ENCODE measurements around the gene MCRS1. TPM values are rescaled to one million over a fixed set of nuclear protein-coding genes. Genes with fewer than 3 reads are reported as not detected.

MCRS1 gene
- total and polyA plus RNA-seq, 2 donors (not counting 3 experiments of a cell fraction or from before 2014, with no cell fraction given): 71.1 to 99.3 TPM

- no TSS peak for BruUV-seq (replicated peaks)
- H2AFZ ChIP-seq (ENCODE audit: low read depth, low read length): no peak overlapping the region
- no peak overlapping the region for H3K4me2 ChIP-seq (ENCODE audit: insufficient read depth, low read length)
- intact Hi-C loops (cut with micrococcal nuclease): no loop called here
- POLR2A ChIA-PET: no interaction called here
- TF ChIP-seq EZH2 (IDR thresholded peaks at IDR 0.05; ENCODE audit: borderline replicate concordance, low read depth, low read length, severe bottlenecking) (no peak), POLR2AphosphoS5 (IDR thresholded peaks at IDR 0.05; ENCODE audit: insufficient read depth, low read depth, low read length) (no peak), POLR2A (IDR thresholded peaks at IDR 0.05; ENCODE audit: low read depth, low read length) (no peak), MYC (IDR thresholded peaks at IDR 0.05; ENCODE audit: low read depth, low read length) (no peak)
- peaks cover 0 to 5% of the 10 kb centered on the region in 2 experiments for H3K27me3 ChIP-seq (ENCODE audit: control insufficient read depth in 2 of 2, insufficient read depth in 2 of 2, low read length in 2 of 2)
- H3K27ac ChIP-seq (ENCODE audit: insufficient read depth, low read depth, low read length): no peak overlapping the region
- no peaks in the 10 kb centered on the region for H3K9me3 ChIP-seq (replicated peaks; ENCODE audit: control insufficient read depth, insufficient read depth, low read length)
- FAIRE-seq (no peak), DNase-seq (ENCODE audit: low read depth, low spot score) (no peak)
- H3K79me2 ChIP-seq (ENCODE audit: control insufficient read depth, insufficient read depth, low read length): no peaks in the 10 kb centered on the region
- no peaks in the 10 kb centered on the region for H3K9me1 ChIP-seq (replicated peaks; ENCODE audit: control insufficient read depth, extremely low read depth, insufficient read depth, low read length)
- H4K20me1 ChIP-seq (replicated peaks; ENCODE audit: control insufficient read depth, extremely low read depth, insufficient read depth, low read length): no peaks in the 10 kb centered on the region
- peaks cover 0 to 3% of the 10 kb centered on the region in 2 experiments for H3K36me3 ChIP-seq (ENCODE audit: control insufficient read depth in 2 of 2, extremely low read depth in 1 of 2, insufficient read depth in 2 of 2, low read length in 2 of 2)
- H3K4me1 ChIP-seq (ENCODE audit: control insufficient read depth, extremely low read depth, insufficient read depth, low read length): peaks cover 6% of the 10 kb centered on the region
- CTCF ChIA-PET: interaction anchor here (1.3 to 6.9 kb wide), 5 partner anchors 14 to 221 kb away, joined by 4 to 89 read pairs (median 14); partner anchors contain the start of gene KCNH3
- no peak overlapping the region for H3K4me3 ChIP-seq (replicated peaks in 1 of 3; ENCODE audit: insufficient read depth in 1 of 3, low read depth in 1 of 3, low read length in 3 of 3)
- dilution Hi-C loops (cut with MboI; ENCODE audit: extremely low pct_ligation_motif_present, low sequenced_read_pairs): no loop called here
- no peak overlapping the region for H3K9ac ChIP-seq (replicated peaks; ENCODE audit: extremely low read depth, insufficient read depth, low read length)
These were observed 15.9 kb downstream of the MCRS1 start for GRCh38 chr12:49552014-49552413.

GRCh38 chr12:49550693-49551252, 17.2 kb downstream of the MCRS1 start:
- Histone ChIP-seq H3K27ac (ENCODE audit: insufficient read depth, low read depth, low read length) (no peak overlapping the region), H3K4me3 (replicated peaks in 1 of 3; ENCODE audit: insufficient read depth in 1 of 3, low read depth in 1 of 3, low read length in 3 of 3) (no peak overlapping the region), H3K79me2 (ENCODE audit: control insufficient read depth, insufficient read depth, low read length) (no peaks in the 10 kb centered on the region), H2AFZ (ENCODE audit: low read depth, low read length) (no peak overlapping the region), H3K9me1 (replicated peaks; ENCODE audit: control insufficient read depth, extremely low read depth, insufficient read depth, low read length) (no peaks in the 10 kb centered on the region), H3K27me3 (ENCODE audit: control insufficient read depth in 2 of 2, insufficient read depth in 2 of 2, low read length in 2 of 2) (peaks cover 0 to 5% of the 10 kb centered on the region in 2 experiments), H3K4me2 (ENCODE audit: insufficient read depth, low read length) (no peak overlapping the region), H4K20me1 (replicated peaks; ENCODE audit: control insufficient read depth, extremely low read depth, insufficient read depth, low read length) (no peaks in the 10 kb centered on the region), H3K9ac (replicated peaks; ENCODE audit: extremely low read depth, insufficient read depth, low read length) (no peak overlapping the region), H3K36me3 (ENCODE audit: control insufficient read depth in 2 of 2, extremely low read depth in 1 of 2, insufficient read depth in 2 of 2, low read length in 2 of 2) (no peaks in the 10 kb centered on the region), H3K9me3 (replicated peaks; ENCODE audit: control insufficient read depth, insufficient read depth, low read length) (no peaks in the 10 kb centered on the region), H3K4me1 (ENCODE audit: control insufficient read depth, extremely low read depth, insufficient read depth, low read length) (peaks cover 6% of the 10 kb centered on the region)
- intact Hi-C loops (cut with micrococcal nuclease) (no loop called here), dilution Hi-C loops (cut with MboI; ENCODE audit: extremely low pct_ligation_motif_present, low sequenced_read_pairs) (no loop called here)
- ChIA-PET CTCF (interaction anchor here (0.8 to 6.9 kb wide), 7 partner anchors 31 to 228 kb away, joined by 3 to 89 read pairs (median 5); partner anchors contain the start of gene TROAP), POLR2A (no interaction called here)
- FAIRE-seq (no peak), DNase-seq (ENCODE audit: low read depth, low spot score) (no peak)
- no TSS peak for BruUV-seq (replicated peaks)
- no peak for TF ChIP-seq EZH2 (IDR thresholded peaks at IDR 0.05; ENCODE audit: borderline replicate concordance, low read depth, low read length, severe bottlenecking)
- no peak for TF ChIP-seq POLR2A (IDR thresholded peaks at IDR 0.05; ENCODE audit: low read depth, low read length)
- no peak for TF ChIP-seq FOS (IDR thresholded peaks at IDR 0.05; ENCODE audit: borderline replicate concordance, insufficient read depth, low read length)
- no peak for TF ChIP-seq GATA2 (IDR thresholded peaks at IDR 0.05; ENCODE audit: insufficient read depth, insufficient read length, low read depth, low read length)
- no peak for TF ChIP-seq MYC (IDR thresholded peaks at IDR 0.05; ENCODE audit: low read depth, low read length)
- no peak for TF ChIP-seq CTCF (IDR thresholded peaks at IDR 0.05; ENCODE audit: extremely low read depth in 1 of 2, insufficient read depth in 1 of 2, low read depth in 1 of 2, low read length in 2 of 2)
- no peak for TF ChIP-seq JUN (IDR thresholded peaks at IDR 0.05; ENCODE audit: borderline replicate concordance, insufficient read depth, insufficient read length, low read depth)
- TF ChIP-seq MAX (IDR thresholded peaks at IDR 0.05; ENCODE audit: insufficient read depth, insufficient read length): no peak
- TF ChIP-seq POLR2AphosphoS5 (IDR thresholded peaks at IDR 0.05; ENCODE audit: insufficient read depth, low read depth, low read length): no peak
